Keratinocyte (primary cell): ENCODE measurements around the gene NNAT.

ENCODE experiments used
- EZH2 ChIP-seq: IDR thresholded peaks from one replicate; pipeline ENCODE4 v1.6.1; 2012; ENCODE audit warnings: inconsistent platforms, mild to moderate bottlenecking, low read length, moderate library complexity
- TF ChIP-seq, protein P1 (sequence below), 3 experiments: IDR thresholded peaks in 1 of 3; conservative IDR thresholded peaks in 1 of 3; optimal IDR thresholded peaks in 1 of 3; 2 replicates in 2 of 3; 3 replicates in 1 of 3; pipeline versions ENCODE3 to v1.5.1; 2011; ENCODE audit warnings: low read length in 3 of 3, mild to moderate bottlenecking in 3 of 3, moderate library complexity in 2 of 3, control low read depth in 1 of 3, inconsistent platforms in 1 of 3; ENCODE audit not compliant: insufficient read depth in 2 of 3; ENCODE audit errors: extremely low read depth in 1 of 3

- TF ChIP-seq EZH2, result no peak
- TF ChIP-seq, protein P1, sequence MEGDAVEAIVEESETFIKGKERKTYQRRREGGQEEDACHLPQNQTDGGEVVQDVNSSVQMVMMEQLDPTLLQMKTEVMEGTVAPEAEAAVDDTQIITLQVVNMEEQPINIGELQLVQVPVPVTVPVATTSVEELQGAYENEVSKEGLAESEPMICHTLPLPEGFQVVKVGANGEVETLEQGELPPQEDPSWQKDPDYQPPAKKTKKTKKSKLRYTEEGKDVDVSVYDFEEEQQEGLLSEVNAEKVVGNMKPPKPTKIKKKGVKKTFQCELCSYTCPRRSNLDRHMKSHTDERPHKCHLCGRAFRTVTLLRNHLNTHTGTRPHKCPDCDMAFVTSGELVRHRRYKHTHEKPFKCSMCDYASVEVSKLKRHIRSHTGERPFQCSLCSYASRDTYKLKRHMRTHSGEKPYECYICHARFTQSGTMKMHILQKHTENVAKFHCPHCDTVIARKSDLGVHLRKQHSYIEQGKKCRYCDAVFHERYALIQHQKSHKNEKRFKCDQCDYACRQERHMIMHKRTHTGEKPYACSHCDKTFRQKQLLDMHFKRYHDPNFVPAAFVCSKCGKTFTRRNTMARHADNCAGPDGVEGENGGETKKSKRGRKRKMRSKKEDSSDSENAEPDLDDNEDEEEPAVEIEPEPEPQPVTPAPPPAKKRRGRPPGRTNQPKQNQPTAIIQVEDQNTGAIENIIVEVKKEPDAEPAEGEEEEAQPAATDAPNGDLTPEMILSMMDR (optimal IDR thresholded peaks at IDR 0.05 in 1 of 3, IDR thresholded peaks at IDR 0.05 in 1 of 3, conservative IDR thresholded peaks at IDR 0.05 in 1 of 3; ENCODE audit: extremely low read depth in 1 of 3, insufficient read depth in 2 of 3, low read length in 3 of 3), result no peak
Observed at GRCh38 chr20:37477041-37477440, 44.0 kb upstream of the NNAT start.
